K562 (cell line): ENCODE results near the gene ELOVL5. TPM values are rescaled to one million over a fixed set of nuclear protein-coding genes. Genes with fewer than 3 reads are reported as not detected.
A peak's percentile ranks its signal among the peaks of the same experiment; 100 is the strongest.

Experiments used
- CAMTA2 ChIP-seq: fragments of 250-450 bp; sonication (Bioruptor Pico); conservative IDR thresholded peaks from 2 replicates; pipeline ENCODE4 v1.5.1; 2022
- CC2D1A ChIP-seq: fragments of 450-650 bp; IDR thresholded peaks from 2 replicates; pipeline ENCODE4 v1.6.1; 2017; ENCODE audit warnings: mild to moderate bottlenecking
- EP400 ChIP-seq: fragments of 450-650 bp; IDR thresholded peaks from 2 replicates; pipeline ENCODE4 v1.6.1; 2017; ENCODE audit warnings: antibody characterized with exemption, mild to moderate bottlenecking, moderate library complexity
- FOXJ2 ChIP-seq: fragments of 200-800 bp; sonication (Bioruptor generic); IDR thresholded peaks from 2 replicates; pipeline ENCODE4 v1.6.1; 2016; ENCODE audit warnings: missing genetic modification characterization, missing compliant biosample characterization
- FUS ChIP-seq: fragments of 200-400 bp; formaldehyde crosslinking; optimal IDR thresholded peaks from 2 replicates; pipeline ENCODE3; 2017; ENCODE audit warnings: low read depth, low read length
- GABPB2 ChIP-seq: fragments of 250-450 bp; sonication (Bioruptor Pico); conservative IDR thresholded peaks from 2 replicates; pipeline ENCODE4 v1.5.1; 2021; ENCODE audit warnings: mild to moderate bottlenecking
- HDAC1 ChIP-seq, 2 experiments: fragments of 450-650 bp; IDR thresholded peaks; 2 replicates each; pipeline ENCODE4 v1.6.1; 2016 to 2017; ENCODE audit warnings: inconsistent platforms in 1 of 2, mild to moderate bottlenecking in 1 of 2, moderate library complexity in 1 of 2
- HMGN3 ChIP-seq: IDR thresholded peaks from 2 replicates; pipeline ENCODE4 v1.6.1; 2011; ENCODE audit warnings: borderline replicate concordance, low read depth, mild to moderate bottlenecking, mixed read lengths, low read length; ENCODE audit not compliant: insufficient read length; ENCODE audit errors: extremely low read depth
- NR1H2 ChIP-seq: sonication (generic); formaldehyde crosslinking; IDR thresholded peaks from 2 replicates; pipeline ENCODE4 v1.4.0; 2020; ENCODE audit warnings: mild to moderate bottlenecking, missing genetic modification reagents
- PHF20 ChIP-seq: fragments of 450-650 bp; IDR thresholded peaks from 2 replicates; pipeline ENCODE4 v1.6.1; 2018; ENCODE audit not compliant: partially characterized antibody
- PKNOX1 ChIP-seq: fragments of 450-650 bp; IDR thresholded peaks from 2 replicates; pipeline ENCODE4 v1.6.1; 2016
- PTBP1 ChIP-seq: fragments of 200-400 bp; formaldehyde crosslinking; IDR thresholded peaks from 2 replicates; pipeline ENCODE4 v1.6.1; 2017; ENCODE audit warnings: low read depth, low read length
- RBBP5 ChIP-seq: fragments of 200-600 bp; sonication (generic); IDR thresholded peaks from 2 replicates; pipeline ENCODE4 v1.6.1; 2012; ENCODE audit warnings: borderline replicate concordance, mild to moderate bottlenecking, low read length, control low read depth, inconsistent platforms; ENCODE audit not compliant: insufficient read depth, poor library complexity, severe bottlenecking
- RBM34 ChIP-seq: fragments of 200-400 bp; formaldehyde crosslinking; IDR thresholded peaks from 2 replicates; pipeline ENCODE4 v1.6.1; 2018; ENCODE audit warnings: low read length, borderline replicate concordance; ENCODE audit not compliant: insufficient read depth
- SMARCC2 ChIP-seq: fragments of 450-650 bp; IDR thresholded peaks from 2 replicates; pipeline ENCODE4 v1.6.1; 2017; ENCODE audit warnings: antibody characterized with exemption, moderate library complexity, mild to moderate bottlenecking, low read depth
- SRSF3 ChIP-seq: fragments of 200-400 bp; formaldehyde crosslinking; IDR thresholded peaks from 2 replicates; pipeline ENCODE4 v1.6.1; 2016; ENCODE audit warnings: mild to moderate bottlenecking, low read length, moderate library complexity; ENCODE audit not compliant: insufficient read depth
- TCF15 ChIP-seq: fragments of 250-450 bp; sonication (Bioruptor Pico); IDR thresholded peaks from 2 replicates; pipeline ENCODE4 v1.8.0; 2022; ENCODE audit warnings: moderate library complexity, mild to moderate bottlenecking, inconsistent platforms
- ZNF384 ChIP-seq: IDR thresholded peaks from 2 replicates; pipeline ENCODE4 v1.6.1; 2012; ENCODE audit warnings: low read depth, low read length, improper control_type of control experiment
- ZNF561 ChIP-seq: fragments of 450-650 bp; formaldehyde crosslinking; conservative IDR thresholded peaks from 2 replicates; pipeline ENCODE4 v1.4.0; 2020; ENCODE audit warnings: mild to moderate bottlenecking, moderate library complexity
- ZNF780A ChIP-seq: fragments of 250-450 bp; sonication (Bioruptor Pico); IDR thresholded peaks from 2 replicates; pipeline ENCODE4 v1.5.0; 2021; ENCODE audit warnings: mild to moderate bottlenecking
- ZNF79 ChIP-seq: fragments of 250-450 bp; sonication (Bioruptor Pico); IDR thresholded peaks from 2 replicates; pipeline ENCODE4 v1.4.0; 2020; ENCODE audit warnings: low read depth, mild to moderate bottlenecking, moderate library complexity
- ZSCAN32 ChIP-seq: fragments of 450-650 bp; formaldehyde crosslinking; IDR thresholded peaks from 2 replicates; pipeline ENCODE4 v1.4.0; 2020; ENCODE audit warnings: mild to moderate bottlenecking, moderate library complexity
- polyA plus RNA-seq, 8 experiments: library from polyadenylated mRNA; depleted of rRNA in 4 of 8; stranded (reverse) in 5 of 8; unstranded in 3 of 8; fragments of >200 nt; fragmentation: Nextera tagmentation in 2 of 8; fragmentation: Illumina TruSeq in 1 of 8; extraction: Ambion mirVana in 2 of 8; extraction: Trizol in 1 of 8; gene quantifications; 2 replicates each; pipeline versions ENCODE4 v1.2.1 to v1.2.3, GENCODE V29; 2011 to 2014; ENCODE audit warnings: inconsistent platforms in 1 of 8, missing spikeins in 1 of 8
- total RNA-seq, 7 experiments: library from RNA; depleted of rRNA in 6 of 7; stranded (reverse); fragments of >200 nt in 6 of 7; fragmentation: Illumina TruSeq in 2 of 7; extraction: Trizol in 2 of 7; gene quantifications; 2 replicates each; pipeline versions ENCODE4 v1.2.1 to v1.2.3, GENCODE V29; 2011 to 2021; ENCODE audit warnings: low replicate concordance in 1 of 7
- TF ChIP-seq, protein P1 (sequence below): sonication (generic); formaldehyde crosslinking; IDR thresholded peaks from 2 replicates; pipeline ENCODE4 v1.8.1; 2022; ENCODE audit warnings: missing genetic modification reagents
- TF ChIP-seq, protein P2 (sequence below): fragments of 250-450 bp; sonication (Bioruptor Pico); IDR thresholded peaks from 2 replicates; pipeline ENCODE4 v1.8.0; 2022; ENCODE audit warnings: inconsistent platforms
- TF ChIP-seq, protein P3 (sequence below): fragments of 250-450 bp; sonication (Bioruptor Pico); IDR thresholded peaks from 2 replicates; pipeline ENCODE4 v1.4.0; 2020

Gene ELOVL5
- total and polyA plus RNA-seq, 9 of the 15 experiments (the other 6 are each of a cell fraction or from before 2014, with no cell fraction given) = 70.6 to 245 (median 132) TPM

- TF ChIP-seq SMARCC2 = 0 out of 2 replicates have a peak, but pooled peaks have one; percentile 58
- TF ChIP-seq GABPB2 (CRISPR knock-in tag) = no peak
- TF ChIP-seq SRSF3 = no peak
- peak in 1 of 2 experiments; percentile 34; a peak in 1 of 4 replicates for TF ChIP-seq HDAC1 (IDR thresholded peaks at IDR 0.05)
- no peak for TF ChIP-seq FUS
- TF ChIP-seq NR1H2 (CRISPR knock-in tag) = no peak
- no peak for TF ChIP-seq FOXJ2
- TF ChIP-seq PHF20 = no peak
- TF ChIP-seq, protein P1, sequence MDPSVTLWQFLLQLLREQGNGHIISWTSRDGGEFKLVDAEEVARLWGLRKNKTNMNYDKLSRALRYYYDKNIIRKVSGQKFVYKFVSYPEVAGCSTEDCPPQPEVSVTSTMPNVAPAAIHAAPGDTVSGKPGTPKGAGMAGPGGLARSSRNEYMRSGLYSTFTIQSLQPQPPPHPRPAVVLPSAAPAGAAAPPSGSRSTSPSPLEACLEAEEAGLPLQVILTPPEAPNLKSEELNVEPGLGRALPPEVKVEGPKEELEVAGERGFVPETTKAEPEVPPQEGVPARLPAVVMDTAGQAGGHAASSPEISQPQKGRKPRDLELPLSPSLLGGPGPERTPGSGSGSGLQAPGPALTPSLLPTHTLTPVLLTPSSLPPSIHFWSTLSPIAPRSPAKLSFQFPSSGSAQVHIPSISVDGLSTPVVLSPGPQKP (CRISPR knock-in tag) = no peak
- TF ChIP-seq, protein P2, sequence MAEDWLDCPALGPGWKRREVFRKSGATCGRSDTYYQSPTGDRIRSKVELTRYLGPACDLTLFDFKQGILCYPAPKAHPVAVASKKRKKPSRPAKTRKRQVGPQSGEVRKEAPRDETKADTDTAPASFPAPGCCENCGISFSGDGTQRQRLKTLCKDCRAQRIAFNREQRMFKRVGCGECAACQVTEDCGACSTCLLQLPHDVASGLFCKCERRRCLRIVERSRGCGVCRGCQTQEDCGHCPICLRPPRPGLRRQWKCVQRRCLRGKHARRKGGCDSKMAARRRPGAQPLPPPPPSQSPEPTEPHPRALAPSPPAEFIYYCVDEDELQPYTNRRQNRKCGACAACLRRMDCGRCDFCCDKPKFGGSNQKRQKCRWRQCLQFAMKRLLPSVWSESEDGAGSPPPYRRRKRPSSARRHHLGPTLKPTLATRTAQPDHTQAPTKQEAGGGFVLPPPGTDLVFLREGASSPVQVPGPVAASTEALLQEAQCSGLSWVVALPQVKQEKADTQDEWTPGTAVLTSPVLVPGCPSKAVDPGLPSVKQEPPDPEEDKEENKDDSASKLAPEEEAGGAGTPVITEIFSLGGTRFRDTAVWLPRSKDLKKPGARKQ (CRISPR knock-in tag) = no peak
- peak; percentile 53 for TF ChIP-seq EP400
- no peak for TF ChIP-seq ZNF561 (CRISPR knock-in tag)
- TF ChIP-seq ZNF79 (CRISPR knock-in tag) = no peak
- TF ChIP-seq ZNF780A (CRISPR knock-in tag) = no peak
- TF ChIP-seq HMGN3 = no peak
- no peak for TF ChIP-seq PTBP1
- TF ChIP-seq, protein P3, sequence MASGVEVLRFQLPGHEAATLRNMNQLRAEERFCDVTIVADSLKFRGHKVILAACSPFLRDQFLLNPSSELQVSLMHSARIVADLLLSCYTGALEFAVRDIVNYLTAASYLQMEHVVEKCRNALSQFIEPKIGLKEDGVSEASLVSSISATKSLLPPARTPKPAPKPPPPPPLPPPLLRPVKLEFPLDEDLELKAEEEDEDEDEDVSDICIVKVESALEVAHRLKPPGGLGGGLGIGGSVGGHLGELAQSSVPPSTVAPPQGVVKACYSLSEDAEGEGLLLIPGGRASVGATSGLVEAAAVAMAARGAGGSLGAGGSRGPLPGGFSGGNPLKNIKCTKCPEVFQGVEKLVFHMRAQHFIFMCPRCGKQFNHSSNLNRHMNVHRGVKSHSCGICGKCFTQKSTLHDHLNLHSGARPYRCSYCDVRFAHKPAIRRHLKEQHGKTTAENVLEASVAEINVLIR (CRISPR knock-in tag) = 0 out of 2 replicates have a peak, but pooled peaks have one; percentile 28
- no peak for TF ChIP-seq TCF15 (CRISPR knock-in tag)
- no peak for TF ChIP-seq CAMTA2
- no peak for TF ChIP-seq ZNF384
- no peak for TF ChIP-seq RBM34
- no peak for TF ChIP-seq ZSCAN32 (CRISPR knock-in tag)
- no peak for TF ChIP-seq CC2D1A
- peak; percentile 50 for TF ChIP-seq RBBP5
- peak; percentile 19; the same call in 1 of the 2 replicates for TF ChIP-seq PKNOX1
These were observed 34.9 kb downstream of the ELOVL5 start (continued) for GRCh38 chr6:53313784-53314400.
